AML-193 (cell line): ENCODE results near the gene THSD4.

ENCODE experiments used
- DNase-seq, 2 experiments: peaks; one replicate each; lab custom pipeline; 2025; lab: John Stamatoyannopoulos, UW

Gene THSD4

DNA sequence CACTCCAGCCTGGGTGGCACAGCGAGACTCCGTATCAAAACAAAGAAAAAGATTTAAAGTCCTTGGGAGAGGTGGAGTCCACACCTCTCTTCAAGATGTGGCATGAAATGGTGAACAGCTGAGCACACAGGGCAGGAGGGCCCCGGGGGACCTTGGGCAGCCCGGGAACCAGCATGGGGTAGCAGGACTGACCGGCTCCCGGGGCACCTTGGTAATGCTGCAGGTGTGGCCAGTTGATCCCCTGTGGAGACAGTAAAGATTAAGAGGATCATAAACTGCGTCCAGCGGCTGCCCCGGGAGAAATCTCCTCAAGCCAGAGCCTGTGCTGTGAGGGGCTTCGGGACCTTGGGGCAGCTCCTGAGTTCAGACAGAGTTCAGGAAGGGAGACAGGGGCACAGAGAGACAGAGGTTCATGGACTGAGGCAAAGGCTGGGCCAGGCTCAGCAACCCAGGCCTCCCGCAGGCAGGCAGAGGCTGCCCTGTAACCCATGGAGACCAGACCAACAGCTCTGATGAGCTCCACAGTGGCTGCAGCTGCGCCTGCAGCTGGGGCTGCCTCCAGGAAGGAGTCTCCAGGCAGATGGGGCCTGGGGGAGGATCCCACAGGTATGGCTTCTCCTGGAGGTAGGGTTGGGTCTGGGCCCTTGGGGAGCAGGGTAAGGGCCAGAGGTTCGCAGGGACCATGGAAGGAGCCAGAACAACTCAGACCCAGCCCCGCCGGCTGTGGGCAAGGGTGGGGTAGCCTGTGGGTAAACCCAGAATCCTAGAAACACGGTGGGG, 695.2 kb downstream of the THSD4 start, which contains the start of gene NR2E3:
NR2E3 (plus strand) TSS at position 299 of the 780 bp plus-strand sequence; CDS start at position 489, 190 bp downstream.
- no peak for DNase-seq

DNA sequence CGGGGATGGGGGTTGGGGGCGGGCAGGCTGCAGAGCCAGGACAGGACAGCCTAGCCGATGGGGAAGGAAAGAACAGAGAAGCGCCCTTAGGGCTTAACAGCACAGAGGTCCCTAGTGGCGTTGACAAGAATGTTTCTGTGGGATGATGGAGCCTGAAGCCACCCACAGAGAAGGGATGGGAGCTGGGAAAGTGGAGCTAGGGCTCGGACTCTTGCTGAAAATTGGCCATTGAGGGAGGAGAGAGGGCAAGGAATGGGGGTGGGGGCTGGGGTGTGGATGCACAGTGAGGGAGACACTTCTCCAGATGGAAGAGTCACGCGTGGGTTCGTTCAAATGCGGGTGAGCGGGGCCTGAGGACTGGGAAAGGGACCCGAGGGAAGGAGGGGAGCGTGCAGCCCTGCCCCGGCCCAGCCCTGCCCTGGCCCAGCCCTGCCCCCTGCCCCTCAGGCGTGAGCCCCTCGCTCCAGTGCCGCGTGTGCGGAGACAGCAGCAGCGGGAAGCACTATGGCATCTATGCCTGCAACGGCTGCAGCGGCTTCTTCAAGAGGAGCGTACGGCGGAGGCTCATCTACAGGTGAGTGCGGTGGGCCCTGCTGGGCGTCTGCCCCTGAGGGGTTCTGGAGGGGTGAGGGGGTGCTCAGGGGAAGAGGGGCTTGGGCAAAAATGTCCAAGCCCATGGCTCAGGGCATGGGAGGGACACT, 695.9 kb downstream of the THSD4 start:
- no peak for DNase-seq

GRCh38 chr15:71811752-71812735, 696.8 kb downstream of the THSD4 start:
- DNase-seq, result no peak

DNA sequence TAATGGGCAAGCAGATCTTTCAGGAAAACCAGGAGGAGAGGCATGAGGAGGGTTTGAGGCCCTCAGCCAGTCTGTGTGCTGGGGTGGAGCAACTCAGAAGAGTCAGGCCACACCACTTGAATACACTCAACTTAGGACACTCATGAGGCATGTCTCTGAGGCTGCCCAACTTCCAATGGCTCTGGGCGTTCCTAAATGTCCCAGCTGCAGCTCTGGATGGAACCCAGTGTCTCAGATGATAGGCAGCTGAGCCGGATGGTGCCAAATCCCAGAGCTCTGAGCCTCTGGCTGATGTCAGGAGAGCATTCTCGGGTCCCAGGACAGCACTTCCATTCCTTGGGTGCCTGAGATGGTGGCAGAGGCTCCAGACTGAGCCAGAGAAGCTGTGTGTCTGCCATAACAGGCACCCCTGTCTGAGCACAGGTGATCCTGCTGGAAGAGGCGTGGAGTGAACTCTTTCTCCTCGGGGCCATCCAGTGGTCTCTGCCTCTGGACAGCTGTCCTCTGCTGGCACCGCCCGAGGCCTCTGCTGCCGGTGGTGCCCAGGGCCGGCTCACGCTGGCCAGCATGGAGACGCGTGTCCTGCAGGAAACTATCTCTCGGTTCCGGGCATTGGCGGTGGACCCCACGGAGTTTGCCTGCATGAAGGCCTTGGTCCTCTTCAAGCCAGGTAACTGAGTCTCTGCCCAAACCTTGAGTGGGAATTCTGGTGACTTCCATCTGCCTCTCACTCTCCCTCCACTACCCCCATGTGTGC, 697.9 kb downstream of the THSD4 start:
- DNase-seq, result no peak

DNA sequence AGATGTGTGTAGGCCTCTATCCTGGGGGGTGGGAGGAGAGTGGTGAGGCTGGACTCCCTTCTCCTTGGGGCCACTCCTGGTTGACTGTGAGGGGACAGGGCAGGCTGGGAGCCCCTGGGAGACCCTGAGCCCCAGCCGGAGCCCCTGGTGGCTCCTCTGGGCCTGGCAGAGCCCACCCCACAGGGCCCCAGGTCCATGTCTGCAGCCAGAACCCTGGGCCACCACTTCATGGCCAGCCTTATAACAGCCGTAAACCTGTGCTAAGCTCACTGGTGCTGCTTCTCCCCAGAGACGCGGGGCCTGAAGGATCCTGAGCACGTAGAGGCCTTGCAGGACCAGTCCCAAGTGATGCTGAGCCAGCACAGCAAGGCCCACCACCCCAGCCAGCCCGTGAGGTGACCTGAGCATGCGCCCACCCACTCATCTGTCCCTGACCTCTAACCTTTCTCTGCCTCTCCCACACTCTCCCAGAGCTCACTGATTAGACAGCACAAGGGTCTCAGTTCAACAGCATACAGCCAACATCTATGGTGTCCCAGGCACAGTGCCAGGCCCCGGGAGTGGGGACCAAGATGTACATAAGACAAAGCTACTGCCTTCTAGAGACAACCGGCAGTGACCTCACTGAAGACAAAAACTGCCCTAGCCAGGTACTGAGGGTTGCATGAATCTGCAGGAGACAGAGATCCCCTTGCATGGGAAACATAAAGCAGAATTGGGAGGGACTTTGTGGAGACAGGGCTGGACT, 698.6 kb downstream of the THSD4 start:
- no peak for DNase-seq

DNA sequence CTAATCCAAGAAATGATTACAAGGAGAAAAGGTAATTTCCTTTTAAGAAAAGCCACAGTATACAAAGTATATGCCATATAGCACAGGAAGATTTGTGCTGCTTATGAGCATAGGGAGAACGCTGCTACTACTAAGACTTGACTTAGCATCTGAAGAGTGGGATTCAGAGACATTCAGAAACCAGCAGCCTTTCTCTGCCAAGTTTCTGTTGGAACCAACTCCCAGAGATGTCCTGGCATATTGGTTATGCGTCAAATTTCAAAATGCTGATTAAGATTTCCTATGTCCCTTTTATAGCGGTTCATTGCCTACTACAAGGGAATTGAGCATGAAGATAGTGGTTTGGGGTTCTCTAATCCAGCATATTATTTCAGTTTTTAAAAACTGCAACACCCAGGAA, 700.0 kb downstream of the THSD4 start:
- DNase-seq, result no peak

- no peak for DNase-seq
Measured at GRCh38 chr15:71817351-71817750, 702.1 kb downstream of the THSD4 start.

DNA sequence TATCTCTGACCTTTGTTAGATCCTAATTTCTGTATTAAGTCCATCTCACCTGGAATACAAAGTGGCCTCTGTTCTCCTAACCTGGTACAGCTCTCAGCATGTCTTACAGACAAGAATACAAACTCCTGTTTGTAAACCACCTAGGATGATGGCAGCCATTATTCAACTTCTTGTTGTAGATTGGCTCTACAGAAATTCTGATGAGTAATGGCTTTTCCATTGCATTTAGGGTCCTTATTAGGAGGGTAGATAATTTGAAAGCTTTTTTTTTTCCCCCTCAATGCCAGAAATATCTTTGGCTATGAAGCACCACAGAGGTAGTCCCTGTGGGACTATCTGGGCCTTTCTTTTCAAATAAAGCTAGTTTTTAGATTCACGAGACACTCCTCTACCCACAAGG, 704.9 kb downstream of the THSD4 start:
- no peak for DNase-seq

- DNase-seq, result no peak
Measured at GRCh38 chr15:71821547-71822129, 706.4 kb downstream of the THSD4 start.

DNA sequence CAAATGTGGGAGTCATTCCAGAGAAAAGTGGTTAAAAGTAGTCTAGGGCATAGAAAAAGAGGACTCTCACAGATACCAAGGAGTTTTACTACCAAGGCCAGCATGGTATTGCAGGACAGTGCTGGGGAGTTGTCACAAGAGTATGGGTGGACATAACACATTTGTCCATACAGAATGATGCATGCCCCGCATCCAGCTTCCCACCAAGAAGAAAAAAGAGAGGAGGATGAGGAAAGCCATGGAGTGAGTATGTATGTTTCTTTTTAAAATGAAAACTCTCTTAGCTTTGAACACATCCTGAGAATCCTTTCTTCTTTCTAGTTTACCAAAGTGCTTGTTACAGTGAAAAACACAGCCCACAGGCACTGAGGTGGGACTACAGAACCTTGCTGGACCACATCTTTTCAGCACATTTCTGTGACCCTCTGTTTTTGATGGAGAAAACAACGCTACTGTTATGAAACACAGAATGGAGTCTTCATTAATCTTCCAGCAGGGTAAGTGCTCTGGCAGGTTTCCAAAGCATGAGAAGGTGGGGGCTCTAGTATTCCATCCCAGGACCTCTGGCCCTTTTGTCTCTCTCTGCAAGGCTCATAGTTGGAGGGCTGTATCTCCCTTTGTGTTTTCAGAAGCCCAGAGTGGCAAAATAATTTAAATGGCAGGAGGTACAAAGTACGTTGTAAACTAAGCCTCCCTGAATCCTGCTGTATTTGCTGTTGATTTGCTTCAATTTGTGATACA, 707.8 kb downstream of the THSD4 start:
- DNase-seq, result no peak

GRCh38 chr15:71823801-71824200, 708.5 kb downstream of the THSD4 start:
- no peak for DNase-seq

DNA sequence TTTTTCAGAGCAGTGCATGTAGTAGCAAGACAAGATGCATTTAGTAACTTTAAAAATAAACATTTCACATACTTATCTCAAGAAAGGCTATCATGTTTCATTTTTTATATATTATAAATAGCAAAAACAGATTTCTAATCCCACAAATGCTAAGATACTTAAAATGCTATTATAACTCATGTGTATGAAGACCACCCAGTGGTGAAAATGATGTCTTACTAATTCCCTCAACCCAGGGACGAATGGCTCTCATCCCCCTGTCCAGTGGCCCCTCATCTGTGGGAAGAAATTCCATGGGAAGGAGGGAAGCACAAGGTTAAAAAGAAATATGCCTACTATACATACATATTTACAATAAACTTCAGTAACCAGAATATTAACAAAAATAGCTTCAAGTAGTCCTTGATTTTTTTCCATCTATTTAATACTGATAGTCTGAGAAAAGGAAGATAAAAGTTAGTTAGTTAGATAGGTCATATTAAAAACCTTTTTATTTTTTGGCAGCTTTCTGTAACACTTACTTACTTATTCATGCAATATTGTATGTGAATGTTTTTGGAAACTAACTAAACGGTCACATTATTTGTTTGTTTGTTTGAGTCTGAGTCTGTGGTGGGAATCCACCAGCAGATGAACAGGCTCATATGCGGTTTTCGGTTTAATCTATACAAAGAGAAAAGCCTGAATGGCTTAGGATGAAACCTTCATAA, 709.9 kb downstream of the THSD4 start:
- no peak for DNase-seq

DNA sequence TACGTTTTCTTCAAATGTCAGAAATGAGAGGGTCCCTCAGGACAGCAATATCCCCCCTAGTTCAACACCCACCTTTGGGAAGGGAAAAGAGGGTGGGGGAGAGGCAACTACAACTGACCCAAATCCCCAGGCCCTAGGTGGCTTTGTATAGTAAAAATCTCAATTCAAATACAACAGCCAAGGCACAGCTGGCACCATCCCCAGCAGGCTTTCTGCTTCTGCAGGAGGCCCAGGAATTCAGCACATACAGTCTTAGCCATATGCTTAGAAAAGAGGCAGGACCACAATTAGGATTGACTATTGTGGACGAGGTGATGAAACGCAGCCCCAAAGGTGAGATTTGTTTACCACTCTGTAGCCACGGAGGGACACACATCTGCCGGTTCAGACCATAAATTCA, 710.9 kb downstream of the THSD4 start:
- DNase-seq, result no peak

GRCh38 chr15:71830981-71831380, 715.7 kb downstream of the THSD4 start:
- DNase-seq, result no peak
